IMR-90 (cell line): ENCODE data around the gene LTBP1. TPM values are rescaled to one million over a fixed set of nuclear protein-coding genes. Genes with fewer than 3 reads are reported as not detected.

Source experiments
- ATAC-seq: fragments of 200-7000 bp; cut with Tn5 transposase; 2 replicates; pipeline ENCODE4 v1.9.1; 2020; ENCODE audit warnings: low read depth, mild to moderate bottlenecking, moderate library complexity
- BruUV-seq: library from RNA; stranded (reverse); fragments of 400-500 nt; replicated peaks from 2 replicates; lab custom pipeline; 2021; lab: Mats Ljungman, UMichigan
- CTCF ChIA-PET: fragments of 300-600 bp; formaldehyde crosslinking; extraction: SDS; loops from one replicate; lab custom pipeline; 2021; ENCODE audit warnings: antibody characterized with exemption; lab: Yijun Ruan, JAX
- POLR2A ChIA-PET: fragments of 300-600 bp; sonication (Branson Sonifier 250); formaldehyde crosslinking; loops from one replicate; lab custom pipeline; 2022; ENCODE audit warnings: antibody characterized with exemption; ENCODE audit not compliant: unreplicated experiment; lab: Charles Lee
- DNase-seq: peaks from one replicate; pipeline ENCODE4 v3.0.0; 2013
- H2AFZ ChIP-seq: replicated peaks from 2 replicates; pipeline ENCODE3; 2013; ENCODE audit warnings: low read length, mild to moderate bottlenecking; ENCODE audit not compliant: poor library complexity
- H2AK5ac ChIP-seq: 2 replicates; pipeline ENCODE4 v1.6.1; 2013; ENCODE audit warnings: low read depth, low read length, inconsistent platforms
- H2AK9ac ChIP-seq: replicated peaks from 2 replicates; pipeline ENCODE3; 2013; ENCODE audit warnings: mild to moderate bottlenecking, low read depth, low read length, moderate library complexity; ENCODE audit not compliant: poor library complexity
- H2BK120ac ChIP-seq: 2 replicates; pipeline ENCODE4 v1.6.1; 2013; ENCODE audit warnings: low read depth, low read length, inconsistent platforms
- H2BK15ac ChIP-seq: 3 replicates; pipeline ENCODE4 v1.6.1; 2013; ENCODE audit warnings: low read depth, low read length, inconsistent platforms
- H2BK20ac ChIP-seq: 2 replicates; pipeline ENCODE4 v1.6.1; 2013; ENCODE audit warnings: low read depth, mild to moderate bottlenecking, inconsistent platforms, low read length, moderate library complexity
- H2BK5ac ChIP-seq: 2 replicates; pipeline ENCODE4 v1.6.1; 2013; ENCODE audit warnings: mild to moderate bottlenecking, low read depth, low read length, inconsistent platforms; ENCODE audit not compliant: poor library complexity, severe bottlenecking
- H3K14ac ChIP-seq: replicated peaks from 2 replicates; pipeline ENCODE4 v1.6.1; 2013; ENCODE audit warnings: low read depth, low read length, inconsistent platforms
- H3K18ac ChIP-seq: 2 replicates; pipeline ENCODE4 v1.6.1; 2013; ENCODE audit warnings: low read depth, low read length, control low read depth
- H3K23ac ChIP-seq: 2 replicates; pipeline ENCODE4 v1.6.1; 2013; ENCODE audit warnings: low read depth, low read length, inconsistent platforms
- H3K27ac ChIP-seq: 2 replicates; pipeline ENCODE4 v1.5.1; 2013; ENCODE audit warnings: mild to moderate bottlenecking, control low read depth, low read length; ENCODE audit not compliant: insufficient read depth
- H3K27me3 ChIP-seq: 2 replicates; pipeline ENCODE4 v1.6.1; 2013; ENCODE audit warnings: low read length; ENCODE audit not compliant: control insufficient read depth, insufficient read depth
- H3K36me3 ChIP-seq: 2 replicates; pipeline ENCODE4 v1.6.1; 2013; ENCODE audit warnings: low read length, mixed read lengths; ENCODE audit not compliant: control insufficient read depth, insufficient read depth
- H3K4ac ChIP-seq: 2 replicates; pipeline ENCODE4 v1.6.1; 2013; ENCODE audit warnings: low read depth, low read length, inconsistent platforms
- H3K4me1 ChIP-seq: 2 replicates; pipeline ENCODE4 v1.6.1; 2013; ENCODE audit warnings: low read length, mixed read lengths; ENCODE audit not compliant: control insufficient read depth, insufficient read depth
- H3K4me2 ChIP-seq: 2 replicates; pipeline ENCODE4 v1.6.1; 2013; ENCODE audit warnings: low read depth, mild to moderate bottlenecking, control low read depth, low read length, moderate library complexity
- H3K4me3 ChIP-seq: 2 replicates; pipeline ENCODE4 v1.5.1; 2013; ENCODE audit warnings: low read depth, mild to moderate bottlenecking, control low read depth, low read length, moderate library complexity; ENCODE audit not compliant: insufficient read depth
- H3K56ac ChIP-seq: 2 replicates; pipeline ENCODE4 v1.6.1; 2013; ENCODE audit warnings: low read length, inconsistent platforms; ENCODE audit not compliant: insufficient read depth; ENCODE audit errors: extremely low read depth
- H3K79me1 ChIP-seq, 2 experiments: 2 replicates each; pipeline ENCODE4 v1.6.1; 2013; ENCODE audit warnings: low read length in 2 of 2, inconsistent platforms in 1 of 2, low read depth in 1 of 2
- H3K9ac ChIP-seq: 2 replicates; pipeline ENCODE4 v1.6.1; 2013; ENCODE audit warnings: low read depth, low read length, control low read depth
- H3K9me1 ChIP-seq: 2 replicates; pipeline ENCODE4 v1.6.1; 2013; ENCODE audit warnings: low read length, inconsistent platforms; ENCODE audit not compliant: insufficient read depth
- H3K9me3 ChIP-seq: 2 replicates; pipeline ENCODE4 v1.6.1; 2013; ENCODE audit warnings: low read length; ENCODE audit not compliant: control insufficient read depth, insufficient read depth
- H4K20me1 ChIP-seq: 2 replicates; pipeline ENCODE4 v1.6.1; 2013; ENCODE audit warnings: low read length, inconsistent platforms; ENCODE audit not compliant: insufficient read depth
- H4K5ac ChIP-seq: 2 replicates; pipeline ENCODE4 v1.6.1; 2013; ENCODE audit warnings: mild to moderate bottlenecking, low read depth, low read length, control low read depth
- H4K8ac ChIP-seq, 2 experiments: 2 replicates each; pipeline ENCODE4 v1.6.1; 2013; ENCODE audit warnings: low read depth in 2 of 2, low read length in 2 of 2, control low read depth in 1 of 2, inconsistent platforms in 1 of 2
- H4K91ac ChIP-seq: 2 replicates; pipeline ENCODE4 v1.6.1; 2013; ENCODE audit warnings: low read depth, low read length, inconsistent platforms; ENCODE audit not compliant: insufficient read depth
- BHLHE40 ChIP-seq: fragments of 150-350 bp; IDR thresholded peaks from 2 replicates; pipeline ENCODE4 v1.6.1; 2016; ENCODE audit warnings: mild to moderate bottlenecking, low read depth, low read length
- CTCF ChIP-seq: conservative IDR thresholded peaks from 2 replicates; pipeline ENCODE4 v1.5.1; 2012; ENCODE audit warnings: mild to moderate bottlenecking, low read depth, low read length, improper control_type of control experiment
- MAFK ChIP-seq: IDR thresholded peaks from 2 replicates; pipeline ENCODE4 v1.6.1; 2012; ENCODE audit warnings: low read depth, low read length, improper control_type of control experiment
- MAZ ChIP-seq: IDR thresholded peaks from 2 replicates; pipeline ENCODE4 v1.6.1; 2012; ENCODE audit warnings: low read depth, mild to moderate bottlenecking, low read length, improper control_type of control experiment, moderate library complexity, borderline replicate concordance
- dilution Hi-C: fragments of 300-500 bp; cut with HindIII; formaldehyde crosslinking; loops from one replicate; pipeline ENCODE4 v1.14.3; 2018; ENCODE audit warnings: low sequenced_read_pairs; ENCODE audit not compliant: unreplicated experiment
- in situ Hi-C: fragments of 300-500 bp; cut with MboI; formaldehyde crosslinking; loops from 3 replicates; pipeline ENCODE4 v1.14.3; 2019; ENCODE audit warnings: low sequenced_read_pairs, inconsistent platforms, mixed read lengths
- intact Hi-C: fragments of 100-400 bp; cut with micrococcal nuclease; formaldehyde crosslinking; loops from 2 replicates; pipeline ENCODE4 v1.10.0; 2022
- polyA plus RNA-seq, 3 experiments: library from polyadenylated mRNA; depleted of rRNA; stranded (reverse); fragments of >200 nt; gene quantifications; 2 replicates each; pipeline ENCODE4 v1.2.3, GENCODE V29; 2012; ENCODE audit warnings: low replicate concordance in 1 of 3
- total RNA-seq: library from RNA; depleted of rRNA; stranded (reverse); fragments of >200 nt; gene quantifications from 2 replicates; pipeline ENCODE4 v1.2.3, GENCODE V29; 2012
- TF ChIP-seq, protein P1 (sequence below): fragments of 150-350 bp; IDR thresholded peaks from 2 replicates; pipeline ENCODE4 v1.6.1; 2016; ENCODE audit warnings: low read depth, mild to moderate bottlenecking, low read length, moderate library complexity, borderline replicate concordance

LTBP1 gene
- total and polyA plus RNA-seq, 2 of the 4 experiments (the other 2 are of a cell fraction): 235 to 326 TPM

- no peak overlapping the region for H4K5ac ChIP-seq
- H4K8ac ChIP-seq: no peak overlapping the region
- H2BK15ac ChIP-seq: 0 out of 3 replicates have a peak overlapping the region, but pooled peaks have one; percentile 63
- H2BK120ac ChIP-seq: no peak overlapping the region
- H3K4me3 ChIP-seq: no peak overlapping the region
- H3K4me1 ChIP-seq: peaks cover 9% of the 10 kb centered on the region; the same call in 1 of the 2 replicates
- no peaks in the 10 kb centered on the region for H3K9me3 ChIP-seq
- no peaks in the 10 kb centered on the region for H3K27me3 ChIP-seq
- H3K36me3 ChIP-seq: peaks cover 3% of the 10 kb centered on the region; the same call in 1 of the 2 replicates
- ChIA-PET CTCF (interaction anchor here (0.7 kb wide), 2 partner anchors 8 to 373 kb away, joined by 6 to 9 read pairs; no protein-coding TSS in a partner anchor), POLR2A (no interaction called here)
- dilution Hi-C loops (no loop called here), in situ Hi-C loops (no loop called here), intact Hi-C loops (no loop called here)
- no peak overlapping the region for H2BK5ac ChIP-seq
- no peak overlapping the region for H2BK20ac ChIP-seq
- H2AK5ac ChIP-seq: peak overlapping the region; percentile 59; the same call in 1 of the 2 replicates
- no peak overlapping the region; the same call in 1 of the 2 replicates for H3K18ac ChIP-seq
- H3K23ac ChIP-seq: no peak overlapping the region
- no peak overlapping the region for H3K4me2 ChIP-seq
- H4K91ac ChIP-seq: no peak overlapping the region
- DNase-seq (peak; percentile 61), ATAC-seq (no peak)
- TF ChIP-seq BHLHE40 (no peak), MAFK (no peak), CTCF (no peak), MAZ (no peak)
- TF ChIP-seq, protein P1, sequence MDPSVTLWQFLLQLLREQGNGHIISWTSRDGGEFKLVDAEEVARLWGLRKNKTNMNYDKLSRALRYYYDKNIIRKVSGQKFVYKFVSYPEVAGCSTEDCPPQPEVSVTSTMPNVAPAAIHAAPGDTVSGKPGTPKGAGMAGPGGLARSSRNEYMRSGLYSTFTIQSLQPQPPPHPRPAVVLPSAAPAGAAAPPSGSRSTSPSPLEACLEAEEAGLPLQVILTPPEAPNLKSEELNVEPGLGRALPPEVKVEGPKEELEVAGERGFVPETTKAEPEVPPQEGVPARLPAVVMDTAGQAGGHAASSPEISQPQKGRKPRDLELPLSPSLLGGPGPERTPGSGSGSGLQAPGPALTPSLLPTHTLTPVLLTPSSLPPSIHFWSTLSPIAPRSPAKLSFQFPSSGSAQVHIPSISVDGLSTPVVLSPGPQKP: no peak
- no peak overlapping the region for H3K9ac ChIP-seq
- peaks cover 13% of the 10 kb centered on the region; the same call in 1 of the 2 replicates for H3K9me1 ChIP-seq
- H2AK9ac ChIP-seq: no peak overlapping the region
- H3K4ac ChIP-seq: peak overlapping the region; percentile 35; the same call in 1 of the 2 replicates
- no TSS peak for BruUV-seq
- H3K27ac ChIP-seq: no peak overlapping the region
- H3K56ac ChIP-seq: no peak overlapping the region
- peaks cover 12 to 35% of the 10 kb centered on the region in 2 experiments for H3K79me1 ChIP-seq
- no peak overlapping the region for H2AFZ ChIP-seq
- H4K20me1 ChIP-seq: no peaks in the 10 kb centered on the region
- H3K14ac ChIP-seq: peak overlapping the region; percentile 37; the same call in 1 of the 2 replicates
Observed at GRCh38 chr2:33123216-33123615, 176.5 kb downstream of the LTBP1 start.
